KG1 (cell line): Measurements from ENCODE around the gene FBXO33.
"Not testable (repeated sequence)": the region's sequence is repeated elsewhere in the genome, so short reads cannot be mapped to it uniquely, and the experiment has no call there.

ENCODE experiments used
- DNase-seq: peaks from one replicate; lab custom pipeline; 2025; lab: John Stamatoyannopoulos, UW

The FBXO33 gene

DNA sequence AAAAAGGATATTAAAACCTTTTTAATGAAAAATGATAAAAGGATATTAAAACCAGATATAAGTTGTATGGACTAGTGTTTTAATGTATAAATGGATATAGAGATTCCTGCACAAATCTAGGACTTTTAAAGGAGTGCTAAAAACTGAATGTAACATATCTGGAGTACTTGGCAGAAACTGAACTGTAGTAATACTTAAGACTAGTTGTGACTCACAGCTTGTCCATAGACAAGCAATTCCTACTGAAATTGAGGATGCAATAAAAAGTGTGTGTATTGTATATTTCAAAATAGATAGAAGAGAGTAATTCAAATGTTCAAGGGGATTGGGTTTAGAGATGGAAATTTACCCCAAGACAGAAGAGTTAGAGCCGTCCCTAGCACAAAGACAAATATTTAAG is 59.6 kb downstream of the FBXO33 start:
- no peak for DNase-seq

GRCh38 chr14:39370415-39370814 is 61.8 kb downstream of the FBXO33 start:
- no peak for DNase-seq

DNA sequence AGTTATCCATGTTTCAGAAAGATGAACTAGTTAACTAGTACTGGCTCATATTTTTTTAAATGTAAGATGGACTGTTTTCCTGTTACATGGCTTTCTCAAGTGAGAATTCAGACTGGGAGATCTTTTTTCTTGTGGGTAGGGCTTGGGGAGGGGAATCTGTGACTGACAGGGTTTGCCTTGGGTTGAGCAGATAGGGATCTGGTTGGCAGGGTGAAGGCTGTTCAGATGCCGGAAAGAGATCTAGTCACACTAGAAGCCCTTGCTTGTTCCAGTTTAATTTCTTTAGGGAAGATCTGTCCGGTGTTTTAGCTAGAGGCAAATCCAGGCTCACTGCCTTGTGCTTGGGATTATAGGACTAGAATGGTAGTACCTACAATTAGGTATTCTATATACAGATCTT is 63.2 kb downstream of the FBXO33 start:
- no peak for DNase-seq

DNA sequence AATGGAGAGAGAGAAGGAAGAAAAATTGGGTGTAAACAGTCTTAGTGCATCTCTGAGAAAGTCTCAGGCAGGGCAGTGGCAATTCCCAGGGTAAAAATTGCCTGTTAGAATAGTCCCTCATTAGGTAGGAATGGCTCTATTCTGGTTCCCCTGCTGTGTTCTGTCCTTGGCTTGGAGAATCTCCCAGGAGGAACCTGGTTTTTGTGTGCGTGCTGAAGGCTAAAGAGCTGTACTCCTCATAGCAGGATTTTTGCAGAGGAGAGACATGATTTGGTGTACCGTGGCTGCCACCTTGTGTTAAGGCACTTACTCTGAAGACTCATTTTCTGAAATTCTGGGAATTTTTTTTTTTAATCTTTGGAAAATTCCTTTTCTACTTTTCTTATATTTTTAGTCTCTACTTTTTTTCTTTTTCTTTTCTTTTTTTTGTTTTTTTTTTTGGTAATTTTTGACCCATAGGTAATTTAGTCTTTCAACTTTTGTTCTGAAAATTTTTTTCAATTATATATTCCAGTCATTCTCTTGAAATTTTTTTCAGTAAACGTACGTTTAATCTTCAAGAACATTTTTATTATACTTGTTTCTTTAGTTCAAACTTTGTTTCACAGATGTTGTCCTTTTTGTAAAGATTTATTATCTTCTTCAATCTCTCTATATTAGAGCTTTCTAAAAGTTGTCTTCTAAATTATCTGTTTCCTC is 63.8 kb downstream of the FBXO33 start:
- no peak for DNase-seq

- DNase-seq: no peak
Observed at GRCh38 chr14:39367387-39367751, 64.9 kb downstream of the FBXO33 start.

DNA sequence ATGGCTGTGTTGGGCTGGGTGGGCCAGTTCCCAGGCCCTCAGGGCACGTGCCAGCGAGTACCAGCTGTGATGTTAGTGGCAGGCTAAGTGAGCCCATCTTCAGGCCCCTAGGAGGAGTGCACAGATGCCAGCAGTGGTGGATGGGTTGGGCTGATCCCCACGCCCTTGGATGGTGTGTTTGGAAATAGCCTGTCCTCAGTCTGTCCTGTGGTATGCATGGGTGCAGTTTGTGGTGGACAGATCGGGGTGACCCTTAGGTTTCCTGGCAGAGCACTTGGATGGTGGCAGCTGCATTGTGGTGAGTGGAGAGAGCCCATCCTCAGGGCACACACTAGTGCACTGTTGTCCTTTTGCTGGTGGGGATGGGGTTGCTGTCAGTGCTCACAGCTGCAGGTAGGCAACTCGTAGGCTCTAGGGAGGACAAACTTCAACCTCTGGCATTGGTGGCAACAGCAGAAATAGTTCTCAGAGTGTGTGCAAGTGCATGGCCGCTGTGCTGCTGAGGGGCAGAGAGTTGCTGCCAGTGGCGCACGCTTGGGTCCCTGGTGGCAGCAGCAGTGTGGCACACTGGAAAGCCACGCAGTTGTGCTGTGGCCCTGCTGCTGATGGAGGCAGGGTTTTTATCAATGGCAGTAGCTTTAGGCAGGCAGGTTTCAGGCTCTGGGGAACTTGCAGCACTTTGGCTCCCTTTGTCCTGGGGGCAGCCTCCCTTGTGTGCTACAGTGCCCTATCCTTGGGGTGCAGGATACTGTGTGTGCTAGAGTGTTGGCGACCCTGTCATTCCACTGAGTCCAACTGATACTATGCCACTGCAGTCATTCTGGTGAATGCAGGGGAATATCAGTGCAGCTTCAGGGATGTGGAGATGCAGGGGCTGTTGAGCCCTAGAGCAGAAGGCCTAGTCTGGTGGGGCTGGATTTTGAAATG is 65.5 kb downstream of the FBXO33 start:
- no peak for DNase-seq

DNA sequence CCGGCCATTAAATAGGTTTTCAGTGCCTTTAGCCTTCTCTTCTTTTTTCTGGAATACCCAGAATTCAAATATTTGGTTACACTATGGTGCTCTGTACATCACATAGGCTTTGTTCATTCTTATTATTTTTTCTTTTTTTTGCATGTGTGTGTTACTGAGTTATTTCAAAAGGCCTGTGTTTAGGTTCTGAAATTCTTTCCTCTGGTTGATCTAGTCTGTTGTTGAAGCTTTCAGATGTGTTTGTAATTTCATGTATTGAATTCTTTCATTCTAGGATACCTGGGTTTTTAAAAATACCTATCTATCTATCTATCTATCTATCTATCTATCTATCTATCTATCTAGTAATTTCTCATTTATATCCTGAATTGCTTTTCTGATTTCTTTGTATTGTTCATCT is 66.9 kb downstream of the FBXO33 start:
- DNase-seq: no peak

- no peak for DNase-seq
Observed at GRCh38 chr14:39364509-39364908, 67.7 kb downstream of the FBXO33 start.

DNA sequence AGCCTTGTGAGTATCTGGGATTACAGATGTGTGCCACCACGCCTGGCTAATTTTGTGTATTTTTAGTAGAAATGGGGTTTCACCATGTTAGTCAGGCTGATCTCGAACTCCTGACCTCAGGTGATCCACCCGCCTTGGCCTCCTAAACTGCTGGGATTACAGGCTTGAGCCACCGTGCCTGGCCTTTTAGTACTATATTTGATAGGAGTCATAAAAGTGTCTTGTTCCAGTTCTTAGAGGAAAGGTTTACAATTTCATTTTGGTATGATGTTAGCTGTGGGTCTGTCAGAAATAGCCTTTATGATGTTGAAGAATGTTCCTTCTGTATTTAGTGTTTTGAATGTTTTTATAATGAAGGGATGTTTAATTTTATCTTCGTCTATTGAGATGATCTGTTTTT is 70.7 kb downstream of the FBXO33 start:
- DNase-seq: not testable (repeated sequence)

DNA sequence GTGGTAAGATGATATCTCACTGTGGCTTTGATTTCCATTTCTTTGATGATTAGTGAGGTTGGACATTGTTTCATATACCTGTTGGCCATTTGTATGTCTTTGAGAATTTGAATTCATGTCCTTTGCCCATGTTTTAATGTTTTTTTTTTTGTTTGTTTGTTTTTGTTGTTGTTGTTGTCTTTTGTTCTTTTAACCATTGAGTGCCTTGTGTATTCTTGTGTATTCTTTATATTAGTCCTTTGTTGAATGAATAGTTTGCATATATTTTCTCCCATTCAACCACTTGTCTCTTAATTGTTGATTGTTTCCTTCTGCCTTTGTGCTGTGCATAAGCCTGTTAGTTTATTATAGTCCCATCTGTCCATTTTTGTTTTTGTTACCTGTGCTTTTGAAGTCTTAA is 71.9 kb downstream of the FBXO33 start:
- no peak for DNase-seq

DNA sequence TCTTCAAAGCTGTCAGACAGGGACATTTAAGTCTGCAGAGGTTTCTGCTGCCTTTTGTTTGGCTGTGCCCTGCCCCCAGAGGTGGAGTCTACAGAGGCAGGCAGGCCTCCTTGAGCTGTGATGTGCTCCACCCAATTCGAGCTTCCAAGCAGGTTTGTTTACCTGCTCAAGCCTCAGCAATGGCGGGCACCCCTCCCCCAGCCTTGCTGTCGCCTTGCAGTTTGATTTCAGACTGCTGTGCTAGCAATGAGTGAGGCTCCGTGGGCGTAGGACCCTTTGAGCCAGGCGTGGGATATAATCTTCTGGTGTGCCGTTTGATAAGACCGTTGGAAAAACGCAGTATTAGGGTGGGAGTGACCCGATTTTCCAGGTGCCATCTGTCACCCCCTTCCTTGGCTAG is 73.2 kb downstream of the FBXO33 start:
- DNase-seq: not testable (repeated sequence)

DNA sequence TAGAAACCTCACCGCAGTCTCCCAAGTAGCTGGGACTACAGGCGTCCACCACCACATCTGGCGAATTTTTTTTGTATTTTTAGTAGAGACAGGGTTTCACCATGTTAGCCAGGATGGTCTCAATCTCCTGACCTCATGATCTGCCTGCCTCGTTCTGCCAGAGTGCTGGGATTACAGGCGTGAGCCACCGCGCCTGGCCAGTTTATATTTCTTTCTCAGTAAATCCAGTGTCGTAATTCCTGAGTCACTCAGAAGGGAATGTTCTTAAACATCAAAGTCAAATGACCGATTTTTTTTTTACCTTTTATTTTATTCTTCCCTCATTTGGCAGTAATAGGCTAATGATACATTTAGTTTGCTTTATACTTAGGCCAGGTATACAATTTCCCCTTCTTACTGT is 80.5 kb downstream of the FBXO33 start:
- no peak for DNase-seq

GRCh38 chr14:39350866-39351265 is 81.4 kb downstream of the FBXO33 start:
- DNase-seq: no peak
